PFSK-1 (cell line): ENCODE results near the gene IAPP. TPM values are rescaled to one million over a fixed set of nuclear protein-coding genes. Genes with fewer than 3 reads are reported as not detected.

Experiments
- FOXP2 ChIP-seq: optimal IDR thresholded peaks from 2 replicates; pipeline ENCODE3; 2011; ENCODE audit warnings: borderline replicate concordance, control low read depth, inconsistent platforms; ENCODE audit not compliant: insufficient read depth; ENCODE audit errors: extremely low read length, extremely low read depth
- POLR2AphosphoS5 ChIP-seq: IDR thresholded peaks from 2 replicates; pipeline ENCODE4 v1.6.1; 2012; ENCODE audit warnings: low read depth, mild to moderate bottlenecking, control low read depth, low read length, moderate library complexity
- SIN3A ChIP-seq: IDR thresholded peaks from 2 replicates; pipeline ENCODE4 v1.6.1; 2012; ENCODE audit warnings: mild to moderate bottlenecking, low read length, moderate library complexity, borderline replicate concordance; ENCODE audit not compliant: insufficient read depth
- TAF1 ChIP-seq: IDR thresholded peaks from 2 replicates; pipeline ENCODE4 v1.6.1; 2012; ENCODE audit warnings: low read length, control low read depth, borderline replicate concordance; ENCODE audit not compliant: insufficient read depth
- polyA plus RNA-seq: library from polyadenylated mRNA; unstranded; fragments of >200 nt; gene quantifications from one replicate; pipeline ENCODE4 v1.2.1, GENCODE V29; 2012; ENCODE audit warnings: low read depth, missing spikeins; ENCODE audit not compliant: insufficient read length
- TF ChIP-seq, protein P1 (sequence below), 2 experiments: IDR thresholded peaks; 2 replicates each; pipeline versions ENCODE4 v1.6.1 to v1.8.0; 2011 to 2012; ENCODE audit warnings: low read depth in 2 of 2, low read length in 2 of 2, control low read depth in 1 of 2, inconsistent platforms in 1 of 2, mild to moderate bottlenecking in 1 of 2, moderate library complexity in 1 of 2; ENCODE audit not compliant: insufficient read depth in 1 of 2

The IAPP gene
- polyA plus RNA-seq: not detected

DNA sequence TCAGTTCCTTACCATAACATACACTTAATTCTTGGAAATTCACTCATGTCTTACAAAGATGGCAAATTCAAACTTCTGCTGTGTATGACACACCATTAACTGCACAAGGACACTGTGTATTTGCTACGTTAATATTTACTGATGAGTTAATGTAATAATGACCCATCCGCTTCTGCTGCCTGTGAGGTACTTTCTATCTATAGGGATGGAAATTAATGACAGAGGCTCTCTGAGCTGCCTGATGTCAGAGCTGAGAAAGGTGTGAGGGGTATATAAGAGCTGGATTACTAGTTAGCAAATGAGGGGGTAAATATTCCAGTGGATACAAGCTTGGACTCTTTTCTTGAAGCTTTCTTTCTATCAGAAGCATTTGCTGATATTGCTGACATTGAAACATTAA is at the start of gene IAPP:
TSS of gene IAPP (plus strand) at position 301 of the 400 bp plus-strand sequence. CDS start 450 bp downstream, outside the sequence.
- TF ChIP-seq TAF1: no peak
- TF ChIP-seq, protein P1, sequence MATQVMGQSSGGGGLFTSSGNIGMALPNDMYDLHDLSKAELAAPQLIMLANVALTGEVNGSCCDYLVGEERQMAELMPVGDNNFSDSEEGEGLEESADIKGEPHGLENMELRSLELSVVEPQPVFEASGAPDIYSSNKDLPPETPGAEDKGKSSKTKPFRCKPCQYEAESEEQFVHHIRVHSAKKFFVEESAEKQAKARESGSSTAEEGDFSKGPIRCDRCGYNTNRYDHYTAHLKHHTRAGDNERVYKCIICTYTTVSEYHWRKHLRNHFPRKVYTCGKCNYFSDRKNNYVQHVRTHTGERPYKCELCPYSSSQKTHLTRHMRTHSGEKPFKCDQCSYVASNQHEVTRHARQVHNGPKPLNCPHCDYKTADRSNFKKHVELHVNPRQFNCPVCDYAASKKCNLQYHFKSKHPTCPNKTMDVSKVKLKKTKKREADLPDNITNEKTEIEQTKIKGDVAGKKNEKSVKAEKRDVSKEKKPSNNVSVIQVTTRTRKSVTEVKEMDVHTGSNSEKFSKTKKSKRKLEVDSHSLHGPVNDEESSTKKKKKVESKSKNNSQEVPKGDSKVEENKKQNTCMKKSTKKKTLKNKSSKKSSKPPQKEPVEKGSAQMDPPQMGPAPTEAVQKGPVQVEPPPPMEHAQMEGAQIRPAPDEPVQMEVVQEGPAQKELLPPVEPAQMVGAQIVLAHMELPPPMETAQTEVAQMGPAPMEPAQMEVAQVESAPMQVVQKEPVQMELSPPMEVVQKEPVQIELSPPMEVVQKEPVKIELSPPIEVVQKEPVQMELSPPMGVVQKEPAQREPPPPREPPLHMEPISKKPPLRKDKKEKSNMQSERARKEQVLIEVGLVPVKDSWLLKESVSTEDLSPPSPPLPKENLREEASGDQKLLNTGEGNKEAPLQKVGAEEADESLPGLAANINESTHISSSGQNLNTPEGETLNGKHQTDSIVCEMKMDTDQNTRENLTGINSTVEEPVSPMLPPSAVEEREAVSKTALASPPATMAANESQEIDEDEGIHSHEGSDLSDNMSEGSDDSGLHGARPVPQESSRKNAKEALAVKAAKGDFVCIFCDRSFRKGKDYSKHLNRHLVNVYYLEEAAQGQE (IDR thresholded peaks at IDR 0.05; ENCODE audit: insufficient read depth in 1 of 2, low read depth in 2 of 2, low read length in 2 of 2): no peak
- TF ChIP-seq SIN3A: no peak
- no peak for TF ChIP-seq POLR2AphosphoS5
- no peak for TF ChIP-seq FOXP2

- TF ChIP-seq FOXP2 (no peak), SIN3A (no peak), POLR2AphosphoS5 (no peak), TAF1 (no peak)
- TF ChIP-seq, protein P1 (IDR thresholded peaks at IDR 0.05; ENCODE audit: insufficient read depth in 1 of 2, low read depth in 2 of 2, low read length in 2 of 2): no peak
Observed at GRCh38 chr12:21323736-21324135, 49.0 kb upstream of the IAPP start.

GRCh38 chr12:21324551-21324950 is 48.2 kb upstream of the IAPP start:
- no peak for TF ChIP-seq SIN3A
- TF ChIP-seq TAF1: no peak
- TF ChIP-seq POLR2AphosphoS5: no peak
- TF ChIP-seq, protein P1 (IDR thresholded peaks at IDR 0.05; ENCODE audit: insufficient read depth in 1 of 2, low read depth in 2 of 2, low read length in 2 of 2): no peak
- no peak for TF ChIP-seq FOXP2

DNA sequence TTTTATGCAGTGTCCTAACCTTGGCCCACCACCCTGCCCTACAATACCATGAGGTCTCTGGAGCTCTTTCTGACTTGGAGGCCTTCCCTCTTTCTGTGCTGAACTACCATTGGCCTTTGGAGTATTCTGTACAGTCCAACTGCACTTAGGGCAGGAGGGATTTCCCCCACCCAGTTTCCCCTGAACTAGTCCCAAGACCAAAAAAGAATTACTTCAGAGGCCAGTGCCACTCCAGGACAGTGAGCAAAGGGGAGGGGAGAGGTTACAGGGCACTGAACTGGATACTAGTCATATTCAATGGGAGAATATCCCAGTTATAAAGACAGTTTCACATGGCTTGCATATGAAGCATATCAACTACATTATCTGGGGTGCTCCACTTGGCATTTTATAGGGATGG is 44.1 kb upstream of the IAPP start:
- TF ChIP-seq, protein P1 (IDR thresholded peaks at IDR 0.05; ENCODE audit: insufficient read depth in 1 of 2, low read depth in 2 of 2, low read length in 2 of 2): no peak
- TF ChIP-seq TAF1: no peak
- TF ChIP-seq POLR2AphosphoS5: no peak
- no peak for TF ChIP-seq SIN3A
- TF ChIP-seq FOXP2: no peak

- no peak for TF ChIP-seq TAF1
Observed at GRCh38 chr12:21330682-21331253, 41.9 kb upstream of the IAPP start.
